ENCODE data around the gene EME2. TPM values are rescaled to one million over a fixed set of nuclear protein-coding genes. Genes with fewer than 3 reads are reported as not detected.

The EME2 gene
- total RNA-seq, 1 experiment from 2014 or later, result 63.6 TPM

- Histone ChIP-seq H3K18ac (ENCODE audit: insufficient read length, low read depth, low read length) (no peak overlapping the region), H2BK120ac (ENCODE audit: low read depth, low read length, poor library complexity, severe bottlenecking) (no peak overlapping the region), H3K23ac (ENCODE audit: insufficient read length, low read depth, low read length) (no peak overlapping the region), H3K27me3 (ENCODE audit: insufficient read depth, low read length) (no peaks in the 10 kb centered on the region), H2AK5ac (ENCODE audit: insufficient read length, low read length) (no peak overlapping the region), H3K9me3 (ENCODE audit: control insufficient read depth, low read depth, low read length) (no peaks in the 10 kb centered on the region), H3K56ac (ENCODE audit: insufficient read length, low read depth, low read length) (no peak overlapping the region), H2AFZ (ENCODE audit: low read length) (no peak overlapping the region), H4K5ac (ENCODE audit: insufficient read length, low read depth, low read length) (no peak overlapping the region), H3K27ac (ENCODE audit: insufficient read length, low read depth, low read length) (no peak overlapping the region), H2BK20ac (ENCODE audit: low read depth, low read length, poor library complexity, severe bottlenecking) (no peak overlapping the region), H3K79me1 (ENCODE audit: insufficient read depth, low read depth, low read length, poor library complexity, severe bottlenecking) (no peaks in the 10 kb centered on the region), H3K4ac (ENCODE audit: low read depth, low read length) (no peak overlapping the region), H2BK12ac (ENCODE audit: insufficient read length, low read depth, low read length) (no peak overlapping the region), H2BK5ac (ENCODE audit: insufficient read length, low read length) (no peak overlapping the region), H4K20me1 (ENCODE audit: control insufficient read depth, insufficient read depth, insufficient read length) (no peaks in the 10 kb centered on the region), H3K4me2 (ENCODE audit: insufficient read depth, insufficient read length, low read length) (no peak overlapping the region), H3K14ac (ENCODE audit: insufficient read depth, low read length) (no peak overlapping the region), H2BK15ac (ENCODE audit: low read depth, low read length) (no peak overlapping the region), H3K4me1 (ENCODE audit: insufficient read depth, low read length) (no peaks in the 10 kb centered on the region), H3K79me2 (ENCODE audit: insufficient read depth, low read length) (no peaks in the 10 kb centered on the region), H4K8ac (replicated peaks; ENCODE audit: insufficient read length, low read depth, low read length) (no peak overlapping the region), H3K23me2 (ENCODE audit: insufficient read length, low read depth, low read length, poor library complexity, severe bottlenecking) (no peaks in the 10 kb centered on the region), H3K9ac (ENCODE audit: extremely low read depth, insufficient read length, low read length) (no peak overlapping the region), H3T11ph (ENCODE audit: low read length) (no peak overlapping the region), H4K91ac (ENCODE audit: insufficient read length, low read depth, low read length) (no peak overlapping the region)
- peaks cover 0 to 3% of the 10 kb centered on the region in 2 experiments; a peak in 2 of 4 replicates for H3K4me1 Mint-ChIP-seq
- no peaks in the 10 kb centered on the region; the same call in 1 of the 2 replicates for H3K27me3 Mint-ChIP-seq (ENCODE audit: low read depth)
- no peak overlapping the region for H3K27ac Mint-ChIP-seq
- WGBS (ENCODE audit: extremely low coverage, insufficient read length, low lambda C conversion rate), result no CpG with 5 or more reads among the region's 11 CpGs
- no peaks in the 10 kb centered on the region for H3K9me3 Mint-ChIP-seq
- peaks cover 4 to 17% (median 15%) of the 10 kb centered on the region in 3 experiments; a peak in 6 of 7 replicates for H3K36me3 Mint-ChIP-seq (ENCODE audit: insufficient read depth in 1 of 3, low read depth in 3 of 3)
- DNase-seq, result no peak
- no peak for TF ChIP-seq CTCF (conservative IDR thresholded peaks at IDR 0.05)
- H3K4me3 Mint-ChIP-seq, result no peak overlapping the region
These were observed 42.9 kb downstream of the EME2 start for GRCh38 chr16:1815461-1815860.

Measured in H9 (cell line).